ENCODE measurements around the gene TMC2.
"Not testable (repeated sequence)": the region's sequence is repeated elsewhere in the genome, so short reads cannot be mapped to it uniquely, and the experiment has no call there.

- TF ChIP-seq POLR2A (IDR thresholded peaks at IDR 0.05; ENCODE audit: low read depth, low read length); POLR2AphosphoS5 (IDR thresholded peaks at IDR 0.05; ENCODE audit: low read depth, low read length); TAF1 (IDR thresholded peaks at IDR 0.05; ENCODE audit: borderline replicate concordance, low read depth, low read length): not testable (repeated sequence)
These were observed 33.5 kb upstream of the TMC2 start for GRCh38 chr20:2502808-2503384.
